GM12891 (cell line): ENCODE measurements around the gene CYP26B1.

Experiments used
- DNase-seq: peaks from one replicate; pipeline ENCODE4 v3.0.0; 2011; ENCODE audit warnings: low spot score; ENCODE audit not compliant: insufficient read length
- FAIRE-seq: peaks from 2 replicates; lab custom pipeline; 2011; peaks lifted over from hg19 to GRCh38; lab: Jason Lieb, UNC
- PAX5 ChIP-seq: IDR thresholded peaks from 2 replicates; pipeline ENCODE4 v1.6.1; 2011; ENCODE audit warnings: low read length, moderate library complexity, mild to moderate bottlenecking; ENCODE audit not compliant: insufficient read depth, severe bottlenecking
- POLR2A ChIP-seq: IDR thresholded peaks from 2 replicates; pipeline ENCODE4 v1.6.1; 2011; ENCODE audit warnings: low read depth, low read length, control low read depth
- POLR2AphosphoS5 ChIP-seq: IDR thresholded peaks from 2 replicates; pipeline ENCODE4 v1.6.1; 2011; ENCODE audit warnings: low read depth, low read length, control low read depth
- POU2F2 ChIP-seq: IDR thresholded peaks from 2 replicates; pipeline ENCODE4 v1.6.1; 2011; ENCODE audit warnings: low read depth, mild to moderate bottlenecking, control low read depth, low read length, moderate library complexity
- SPI1 ChIP-seq: IDR thresholded peaks from 2 replicates; pipeline ENCODE4 v1.6.1; 2011; ENCODE audit warnings: low read depth, low read length, control low read depth
- TAF1 ChIP-seq: IDR thresholded peaks from 2 replicates; pipeline ENCODE4 v1.6.1; 2011; ENCODE audit warnings: low read depth, low read length, control low read depth

Gene CYP26B1

GRCh38 chr2:72142570-72143440, 4.9 kb downstream of the CYP26B1 start:
- FAIRE-seq (no peak), DNase-seq (no peak)
- no peak for TF ChIP-seq POLR2AphosphoS5

GRCh38 chr2:72141881-72142451, 5.7 kb downstream of the CYP26B1 start:
- FAIRE-seq, result no peak
- no peak for DNase-seq
- no peak for TF ChIP-seq POLR2A

- FAIRE-seq (no peak), DNase-seq (no peak)
- TF ChIP-seq TAF1 (no peak), SPI1 (no peak)
Measured at GRCh38 chr2:72141032-72141645, 6.5 kb downstream of the CYP26B1 start.

- TF ChIP-seq TAF1 (no peak), PAX5 (no peak), SPI1 (no peak), POLR2A (no peak), POLR2AphosphoS5 (no peak), POU2F2 (no peak)
- FAIRE-seq, result no peak
- DNase-seq, result no peak
Measured at GRCh38 chr2:72140621-72140960, 7.1 kb downstream of the CYP26B1 start.

- DNase-seq (no peak), FAIRE-seq (no peak)
- no peak for TF ChIP-seq POU2F2
- TF ChIP-seq PAX5, result no peak
- TF ChIP-seq POLR2A, result no peak
- TF ChIP-seq POLR2AphosphoS5, result no peak
- TF ChIP-seq TAF1, result no peak
- TF ChIP-seq SPI1, result no peak
Measured at GRCh38 chr2:72139874-72140620, 7.6 kb downstream of the CYP26B1 start.

- DNase-seq (no peak), FAIRE-seq (no peak)
- TF ChIP-seq POLR2AphosphoS5 (no peak), TAF1 (no peak), PAX5 (no peak), POU2F2 (no peak), SPI1 (no peak), POLR2A (no peak)
Measured at GRCh38 chr2:72139471-72139873, 8.2 kb downstream of the CYP26B1 start.

- no peak for DNase-seq
- TF ChIP-seq POU2F2 (no peak), POLR2AphosphoS5 (no peak), SPI1 (no peak), TAF1 (no peak), PAX5 (no peak), POLR2A (no peak)
- no peak for FAIRE-seq
Measured at GRCh38 chr2:72138921-72139381, 8.7 kb downstream of the CYP26B1 start.

- DNase-seq, result no peak
- TF ChIP-seq TAF1, result no peak
- TF ChIP-seq POLR2A, result no peak
- no peak for TF ChIP-seq POU2F2
- TF ChIP-seq PAX5, result no peak
- TF ChIP-seq POLR2AphosphoS5, result no peak
- TF ChIP-seq SPI1, result no peak
- FAIRE-seq, result no peak
Measured at GRCh38 chr2:72138011-72138881, 9.4 kb downstream of the CYP26B1 start.

- TF ChIP-seq TAF1 (no peak), SPI1 (no peak)
- peak; percentile 28 for FAIRE-seq
Measured at GRCh38 chr2:72137498-72138010, 10.1 kb downstream of the CYP26B1 start.

More at GRCh38 chr2:72137498-72138010, 10.1 kb downstream of the CYP26B1 start:
- DNase-seq, result peak; percentile 91
